Activated CD4-positive, alpha-beta T cell treated with anti-CD3 and anti-CD28 coated beads, Interleukin-2, amount 50 U/mL, for 1 hour (primary cell): Measurements from ENCODE around the gene ZFPM1.
A peak's percentile ranks its signal among the peaks of the same experiment; 100 is the strongest.
"Not testable (repeated sequence)": the region's sequence is repeated elsewhere in the genome, so short reads cannot be mapped to it uniquely, and the experiment has no call there.

Source experiments
- DNase-seq: peaks from one replicate; pipeline ENCODE4 v3.0.0-alpha.2; 2020

The ZFPM1 gene

DNA sequence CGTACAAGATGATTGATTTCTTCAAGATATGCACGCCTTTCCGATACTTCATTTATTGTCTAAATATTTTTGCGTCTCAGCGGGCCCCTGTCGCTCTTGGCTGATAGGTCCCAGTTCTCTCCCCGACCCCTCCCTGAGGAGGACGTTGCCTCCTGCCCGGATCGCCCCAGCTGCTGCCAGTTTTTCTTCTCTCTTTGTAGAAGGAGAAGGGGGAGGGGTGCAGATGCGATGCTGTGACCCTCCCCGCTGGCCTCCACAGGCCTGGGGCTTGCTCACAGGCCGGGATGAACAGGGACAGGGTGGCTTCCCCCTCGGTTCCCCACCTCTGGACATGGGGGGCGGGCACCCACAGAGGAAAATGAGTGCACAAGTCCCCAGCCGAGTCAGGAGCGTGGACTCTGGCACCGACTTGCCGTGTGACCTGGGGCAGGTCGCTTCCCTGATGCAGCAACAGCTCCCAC lies 63.6 kb downstream of the ZFPM1 start:
- DNase-seq = no peak

DNA sequence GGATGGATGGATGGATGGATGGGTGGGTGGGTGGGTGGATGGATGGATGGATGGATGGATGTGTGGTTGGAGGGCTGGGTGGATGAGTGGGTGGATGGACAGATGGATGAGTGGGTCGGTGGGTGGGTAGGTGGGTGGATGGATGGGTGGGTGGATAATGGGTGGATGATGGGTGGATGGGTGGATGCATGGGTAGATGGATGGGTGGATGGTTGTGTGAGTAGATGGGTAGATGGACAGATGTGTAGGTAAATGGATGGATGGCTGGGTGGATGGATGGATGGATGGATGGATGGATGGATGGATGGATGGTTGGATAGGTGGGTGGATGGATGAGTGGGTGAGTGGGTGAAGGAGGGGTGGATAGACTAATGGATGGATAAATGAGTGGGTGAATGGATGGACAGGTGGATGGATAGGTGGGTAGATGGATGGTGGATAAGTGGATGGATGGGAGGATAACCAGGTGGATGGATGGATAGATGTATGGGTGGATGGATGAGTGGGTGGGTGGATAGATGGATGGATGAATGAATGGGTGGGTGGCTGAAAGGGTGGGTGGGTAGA lies 64.2 kb downstream of the ZFPM1 start:
- DNase-seq = not testable (repeated sequence)

DNA sequence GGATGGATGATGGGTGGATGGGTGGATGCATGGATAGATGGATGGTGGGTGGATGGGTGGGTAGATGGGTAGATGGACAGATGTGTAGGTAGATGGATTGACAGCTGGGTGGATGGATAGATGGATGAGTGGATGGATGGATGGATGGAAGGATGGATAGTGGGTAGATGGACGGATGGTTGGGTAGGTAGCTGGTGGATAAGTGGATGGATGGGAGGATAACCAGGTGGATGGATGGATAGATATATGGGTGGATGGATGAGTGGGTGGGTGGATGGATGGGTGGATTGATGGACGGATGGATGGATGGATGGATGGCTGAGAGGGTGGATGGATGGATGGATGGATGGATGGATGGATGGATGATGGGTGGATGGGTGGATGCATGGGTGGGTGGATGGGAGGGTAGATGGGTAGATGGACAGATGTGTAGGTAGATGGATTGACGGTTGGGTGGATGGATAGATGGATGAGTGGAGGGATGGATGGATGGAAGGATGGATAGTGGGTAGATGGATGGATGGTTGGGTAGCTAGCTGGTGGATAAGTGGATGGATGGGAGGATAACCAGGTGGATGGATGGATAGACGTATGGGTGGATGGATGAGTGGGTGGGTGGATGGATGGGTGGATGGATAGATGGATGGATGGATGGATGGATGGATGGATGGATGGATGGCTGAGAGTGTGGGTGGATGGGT lies 65.5 kb downstream of the ZFPM1 start:
- DNase-seq = not testable (repeated sequence)

DNA sequence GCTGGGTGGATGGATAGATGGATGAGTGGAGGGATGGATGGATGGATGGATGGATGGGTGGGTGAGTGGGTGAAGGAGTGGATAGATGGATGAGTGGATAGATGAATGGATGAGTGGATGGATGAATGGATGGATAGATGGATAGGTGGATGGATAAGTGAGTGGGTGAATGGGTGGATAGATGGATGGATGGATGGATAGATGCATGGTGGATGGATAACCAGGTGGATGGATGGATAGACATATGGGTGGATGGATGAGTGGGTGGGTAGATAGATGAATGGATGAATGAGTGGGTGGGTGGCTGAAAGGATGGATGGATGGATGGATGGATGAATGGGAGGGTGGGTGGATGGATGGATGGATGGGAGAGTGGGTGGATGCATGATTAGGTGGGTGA lies 66.2 kb downstream of the ZFPM1 start:
- DNase-seq = no peak

DNA sequence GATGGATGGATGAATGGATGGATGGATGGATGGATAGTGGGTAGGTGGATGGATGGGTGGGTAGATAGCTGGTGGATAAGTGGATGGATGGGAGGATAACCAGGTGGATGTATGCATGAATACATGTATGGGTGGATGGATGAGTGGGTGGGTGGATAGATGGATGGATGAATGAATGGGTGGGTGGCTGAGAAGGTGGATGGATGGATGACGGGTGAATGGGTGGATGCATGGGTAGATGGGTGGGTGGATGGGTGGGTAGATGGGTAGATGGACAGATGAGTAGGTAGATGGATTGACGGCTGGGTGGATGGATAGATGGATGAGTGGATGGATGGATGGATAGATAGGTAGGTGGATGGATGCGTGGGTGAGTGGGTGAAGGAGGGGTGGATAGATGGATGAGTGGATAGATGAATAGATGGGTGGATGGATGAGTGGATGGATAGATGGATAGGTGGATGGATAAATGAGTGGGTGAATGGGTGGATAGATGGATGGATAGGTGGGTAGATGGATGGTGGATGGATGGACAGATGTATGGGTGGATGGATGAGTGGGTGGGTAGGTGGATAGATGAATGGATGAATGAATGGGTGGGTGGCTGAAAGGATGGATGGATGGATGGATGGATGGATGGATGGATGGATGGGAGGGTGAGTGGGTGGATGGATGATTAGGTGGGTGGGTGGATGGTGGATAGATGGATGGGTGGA lies 67.0 kb downstream of the ZFPM1 start:
- no peak for DNase-seq

GRCh38 chr16:88521674-88522073 lies 68.6 kb downstream of the ZFPM1 start:
- no peak for DNase-seq

DNA sequence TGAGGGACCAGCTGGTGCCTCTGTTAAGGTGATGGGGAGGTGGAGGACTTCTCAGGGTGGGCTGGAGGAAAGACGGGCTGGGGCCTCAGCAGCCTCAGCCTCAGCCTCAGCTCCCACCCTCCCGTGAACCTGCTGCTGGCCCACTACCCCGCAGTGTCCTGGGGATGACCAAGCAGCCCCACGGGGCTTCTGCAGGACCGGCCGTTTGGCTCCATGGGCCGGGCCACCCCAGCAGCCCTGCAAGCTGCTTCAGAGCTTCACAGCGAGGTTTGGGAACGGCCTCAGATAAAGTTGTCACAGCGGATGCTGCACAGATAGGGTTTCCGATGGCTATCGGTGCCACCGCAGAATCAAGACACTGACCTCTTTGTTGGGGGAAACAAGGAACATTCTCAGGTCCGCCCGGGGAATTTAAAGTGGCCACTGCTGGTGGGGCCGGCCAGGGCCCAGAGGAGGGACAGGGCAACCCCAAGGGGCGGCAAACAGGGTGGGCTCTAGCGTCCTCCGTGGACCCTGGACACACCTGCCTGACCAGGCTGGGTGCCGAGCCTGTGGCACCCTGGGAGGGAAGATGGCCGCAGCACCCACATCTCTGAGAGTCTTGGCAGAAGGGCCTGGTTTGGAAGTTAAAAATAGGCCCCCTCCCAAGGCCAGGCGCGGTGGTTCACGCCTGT lies 69.3 kb downstream of the ZFPM1 start:
- DNase-seq = no peak

GRCh38 chr16:88523309-88524161 lies 70.5 kb downstream of the ZFPM1 start:
- no peak for DNase-seq

- DNase-seq = no peak
Observed at GRCh38 chr16:88524274-88524972, 71.3 kb downstream of the ZFPM1 start.

- DNase-seq = no peak
Observed at GRCh38 chr16:88524973-88525662, 72.0 kb downstream of the ZFPM1 start.

- DNase-seq = no peak
Observed at GRCh38 chr16:88525663-88525990, 72.5 kb downstream of the ZFPM1 start.

DNA sequence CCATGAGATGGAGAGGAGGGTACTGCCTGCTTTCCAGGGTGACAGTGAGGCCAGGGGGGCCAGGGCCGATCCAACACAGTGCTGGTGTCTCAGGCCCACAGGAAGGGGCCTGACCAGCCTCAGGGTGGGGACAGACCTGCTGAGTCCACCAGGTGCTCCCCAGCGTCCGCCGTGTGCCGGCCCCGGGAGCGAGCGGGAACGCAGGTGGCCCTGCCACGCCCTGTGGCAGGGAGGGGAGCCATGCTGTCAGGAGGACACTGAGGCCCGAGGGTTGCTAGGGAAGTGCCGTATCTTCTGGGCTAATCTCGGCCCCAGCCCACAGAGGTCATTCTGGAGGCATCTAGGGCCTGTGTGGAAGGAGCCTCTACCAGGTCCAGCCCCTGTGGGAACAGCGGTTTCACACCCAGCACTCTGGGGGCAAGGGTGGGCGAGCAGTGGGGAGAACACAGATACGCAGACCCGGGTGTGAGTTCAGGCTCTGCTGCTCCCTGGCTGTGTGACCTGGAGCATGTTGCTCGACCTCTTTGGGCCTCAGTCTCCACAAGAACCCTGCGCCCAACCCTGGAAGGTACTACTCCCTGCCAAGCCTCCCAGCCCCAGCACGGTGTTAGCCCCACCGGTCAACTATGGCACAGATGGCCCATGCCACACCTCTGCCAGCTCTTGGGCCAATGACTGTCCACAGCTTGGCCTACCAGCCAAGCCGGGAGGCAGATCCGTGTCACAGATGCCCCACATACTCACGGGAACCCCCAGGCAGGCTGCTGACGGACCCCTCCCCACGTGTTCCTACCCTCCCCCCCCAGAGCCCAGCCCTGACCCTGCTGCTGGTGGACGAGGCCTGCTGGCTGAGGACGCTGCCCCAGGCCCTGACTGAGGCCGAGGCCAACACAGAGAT lies 73.2 kb downstream of the ZFPM1 start:
- DNase-seq = no peak

DNA sequence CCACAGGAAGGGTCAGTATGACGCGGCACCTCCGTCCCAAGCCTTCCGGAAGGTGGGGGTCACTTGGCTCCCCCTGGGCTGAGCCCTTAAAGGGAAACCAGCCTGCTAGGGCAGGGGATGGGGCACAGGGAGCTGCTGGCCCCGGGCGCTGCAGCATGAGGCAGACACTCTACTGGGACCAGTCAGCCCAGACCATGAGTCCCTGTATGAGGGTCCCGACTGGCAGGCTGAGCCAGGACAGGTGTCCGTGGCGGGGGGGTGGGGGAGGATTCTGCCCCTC lies 73.8 kb downstream of the ZFPM1 start:
- DNase-seq = no peak

GRCh38 chr16:88527186-88527936 lies 74.3 kb downstream of the ZFPM1 start:
- peak; percentile 61 for DNase-seq

- DNase-seq = no peak
Observed at GRCh38 chr16:88527937-88528743, 75.1 kb downstream of the ZFPM1 start.

- no peak for DNase-seq
Observed at GRCh38 chr16:88528902-88529318, 75.8 kb downstream of the ZFPM1 start.

GRCh38 chr16:88529596-88529995 lies 76.5 kb downstream of the ZFPM1 start:
- no peak for DNase-seq

DNA sequence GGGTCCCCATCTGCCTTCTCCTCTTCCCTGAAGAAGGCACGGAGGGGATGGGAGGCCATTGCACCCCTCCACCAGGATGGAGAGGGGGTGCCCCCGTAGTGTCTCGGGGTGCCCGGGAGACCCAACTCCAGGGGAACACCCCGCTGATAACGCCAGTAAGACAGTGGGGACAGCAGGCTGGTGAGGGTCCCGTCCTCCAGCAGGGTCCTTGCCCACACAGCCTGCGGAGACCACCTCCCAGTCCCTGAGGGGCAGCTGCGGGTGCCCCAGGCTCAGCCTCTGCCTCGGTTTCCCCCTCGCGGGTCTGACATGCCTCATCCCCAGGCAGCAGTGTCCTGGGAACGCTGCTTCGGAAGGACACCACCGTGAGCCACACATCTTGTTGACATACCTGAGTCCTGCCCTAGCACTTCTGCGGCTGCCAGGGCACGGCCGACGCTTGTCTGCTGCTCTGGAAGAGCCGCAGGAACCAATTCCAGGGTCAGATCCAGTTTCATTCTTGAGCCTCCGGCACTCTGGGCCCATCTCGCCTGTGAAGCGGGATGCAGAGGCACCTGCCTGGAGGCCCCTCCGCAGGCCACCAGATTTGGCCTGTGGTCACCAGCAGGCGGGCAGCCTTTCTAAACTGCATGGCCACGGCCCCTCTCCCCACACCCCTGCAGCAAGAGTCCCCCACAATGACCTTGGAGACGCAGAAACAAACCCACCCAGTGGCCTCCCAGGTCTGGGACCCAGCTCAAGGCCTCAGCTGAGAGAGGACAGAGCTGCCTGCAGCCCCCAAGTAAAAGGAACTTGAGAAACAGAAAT lies 77.2 kb downstream of the ZFPM1 start:
- no peak for DNase-seq
